HPDE6-E6E7 (cell line): ENCODE data around the gene CUEDC2.
A peak's percentile ranks its signal among the peaks of the same experiment; 100 is the strongest.
"Not testable (repeated sequence)": the region's sequence is repeated elsewhere in the genome, so short reads cannot be mapped to it uniquely, and the experiment has no call there.

Experiments
- DNase-seq: peaks from one replicate; pipeline ENCODE4 v3.0.0; 2011; ENCODE audit warnings: missing footprints; ENCODE audit errors: extremely low spot score

The CUEDC2 gene

GRCh38 chr10:102454662-102455487 lies 22.5 kb upstream of the CUEDC2 start:
- not testable (repeated sequence) for DNase-seq

GRCh38 chr10:102453502-102453901 lies 21.1 kb upstream of the CUEDC2 start:
- DNase-seq, result no peak

- no peak for DNase-seq
Observed at GRCh38 chr10:102452672-102453340, 20.4 kb upstream of the CUEDC2 start.

GRCh38 chr10:102451105-102451969 lies 19.0 kb upstream of the CUEDC2 start, which contains the start of gene C10orf95:
Gene C10orf95 (minus strand): TSS chr10:102451543. CDS start chr10:102451093, 450 bp downstream.
- DNase-seq, result no peak

GRCh38 chr10:102450374-102451104 lies 18.2 kb upstream of the CUEDC2 start:
- DNase-seq, result peak; percentile 67

- no peak for DNase-seq
Observed at GRCh38 chr10:102450124-102450373, 17.7 kb upstream of the CUEDC2 start.

- DNase-seq, result no peak
Observed at GRCh38 chr10:102449321-102450123, 17.1 kb upstream of the CUEDC2 start.

- no peak for DNase-seq
Observed at GRCh38 chr10:102444851-102445250, 12.5 kb upstream of the CUEDC2 start.

GRCh38 chr10:102438374-102438773 lies 6.0 kb upstream of the CUEDC2 start:
- no peak for DNase-seq

- no peak for DNase-seq
Observed at GRCh38 chr10:102437515-102437914, 5.1 kb upstream of the CUEDC2 start.

- DNase-seq, result no peak
Observed at GRCh38 chr10:102436312-102436711, 3.9 kb upstream of the CUEDC2 start.

- no peak for DNase-seq
Observed at GRCh38 chr10:102435529-102436233, 3.3 kb upstream of the CUEDC2 start.

- DNase-seq, result no peak
Observed at GRCh38 chr10:102435133-102435497, 2.7 kb upstream of the CUEDC2 start.

GRCh38 chr10:102434394-102435132 lies 2.2 kb upstream of the CUEDC2 start:
- no peak for DNase-seq

GRCh38 chr10:102433619-102434046 lies 1.3 kb upstream of the CUEDC2 start:
- no peak for DNase-seq

- no peak for DNase-seq
Observed at GRCh38 chr10:102431452-102432124, 786 bp downstream of the CUEDC2 start.

- no peak for DNase-seq
Observed at GRCh38 chr10:102429468-102429867, 2.9 kb downstream of the CUEDC2 start.

- DNase-seq, result no peak
Observed at GRCh38 chr10:102426803-102427287, 5.5 kb downstream of the CUEDC2 start.

- DNase-seq, result no peak
Observed at GRCh38 chr10:102425444-102425843, 6.9 kb downstream of the CUEDC2 start.
